ENCODE results near the gene ISOC2. TPM values are rescaled to one million over a fixed set of nuclear protein-coding genes. Genes with fewer than 3 reads are reported as not detected.

Gene ISOC2
- total RNA-seq, 1 experiment from 2014 or later, result 102 TPM

- Histone ChIP-seq H3K4me2 (ENCODE audit: low read depth, low read length, poor library complexity, severe bottlenecking) (no peak overlapping the region), H3K9me3 (ENCODE audit: low read length) (no peaks in the 10 kb centered on the region; the same call in 1 of the 2 replicates), H3K27ac (ENCODE audit: low read length) (no peak overlapping the region), H3K9me2 (replicated peaks; ENCODE audit: insufficient read depth, low read length) (no peaks in the 10 kb centered on the region), H3K27me3 (ENCODE audit: low read length) (no peaks in the 10 kb centered on the region), H3K36me3 (ENCODE audit: insufficient read depth, low read length) (no peaks in the 10 kb centered on the region), H3K4me1 (ENCODE audit: low read length) (no peaks in the 10 kb centered on the region), H3K79me2 (ENCODE audit: low read length) (no peaks in the 10 kb centered on the region), H3K4me3 (ENCODE audit: low read length) (no peak overlapping the region), H3K9ac (ENCODE audit: low read length) (no peak overlapping the region), H4K20me1 (ENCODE audit: insufficient read depth, low read depth, low read length) (no peaks in the 10 kb centered on the region), H2AFZ (ENCODE audit: low read length) (no peak overlapping the region)
- DNase-seq, result peak; percentile 83
Observed at GRCh38 chr19:55437410-55437809, 24.0 kb downstream of the ISOC2 start.

DNA sequence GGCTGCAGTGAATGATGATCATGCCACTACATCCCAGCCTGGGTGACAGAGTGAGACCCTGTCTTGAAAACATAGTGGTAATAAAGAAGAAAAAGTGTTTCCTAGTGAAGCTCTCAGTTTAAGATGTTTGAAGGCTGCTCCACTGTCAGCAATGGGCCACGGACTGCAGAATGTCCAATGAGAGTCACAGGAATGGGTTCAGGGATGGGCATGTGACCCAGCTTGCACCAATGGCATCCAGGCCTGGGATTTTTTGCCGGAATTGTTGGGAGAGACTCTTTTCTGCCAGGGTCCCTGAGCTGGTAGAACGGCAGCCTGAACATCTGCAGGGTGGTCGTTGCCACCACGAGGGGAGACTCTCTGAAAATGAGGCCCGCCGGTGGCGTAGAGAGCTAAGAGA is 24.6 kb downstream of the ISOC2 start:
- H3K36me3 ChIP-seq (ENCODE audit: insufficient read depth, low read length), result no peaks in the 10 kb centered on the region
- H3K27ac ChIP-seq (ENCODE audit: low read length), result no peak overlapping the region
- no peak overlapping the region for H2AFZ ChIP-seq (ENCODE audit: low read length)
- no peaks in the 10 kb centered on the region for H3K9me2 ChIP-seq (replicated peaks; ENCODE audit: insufficient read depth, low read length)
- H4K20me1 ChIP-seq (ENCODE audit: insufficient read depth, low read depth, low read length), result no peaks in the 10 kb centered on the region
- no peaks in the 10 kb centered on the region for H3K27me3 ChIP-seq (ENCODE audit: low read length)
- DNase-seq, result no peak
- H3K4me1 ChIP-seq (ENCODE audit: low read length), result no peaks in the 10 kb centered on the region
- no peaks in the 10 kb centered on the region; the same call in 1 of the 2 replicates for H3K9me3 ChIP-seq (ENCODE audit: low read length)
- no peaks in the 10 kb centered on the region for H3K79me2 ChIP-seq (ENCODE audit: low read length)
- H3K4me3 ChIP-seq (ENCODE audit: low read length), result no peak overlapping the region
- no peak overlapping the region for H3K9ac ChIP-seq (ENCODE audit: low read length)
- no peak overlapping the region for H3K4me2 ChIP-seq (ENCODE audit: low read depth, low read length, poor library complexity, severe bottlenecking)

- Histone ChIP-seq H3K9me2 (replicated peaks; ENCODE audit: insufficient read depth, low read length) (no peaks in the 10 kb centered on the region), H3K4me3 (ENCODE audit: low read length) (no peak overlapping the region), H3K9ac (ENCODE audit: low read length) (no peak overlapping the region), H3K36me3 (ENCODE audit: insufficient read depth, low read length) (no peaks in the 10 kb centered on the region), H3K9me3 (ENCODE audit: low read length) (no peaks in the 10 kb centered on the region; the same call in 1 of the 2 replicates), H2AFZ (ENCODE audit: low read length) (no peak overlapping the region), H3K79me2 (ENCODE audit: low read length) (no peaks in the 10 kb centered on the region), H3K4me2 (ENCODE audit: low read depth, low read length, poor library complexity, severe bottlenecking) (no peak overlapping the region), H4K20me1 (ENCODE audit: insufficient read depth, low read depth, low read length) (no peaks in the 10 kb centered on the region), H3K27me3 (ENCODE audit: low read length) (no peaks in the 10 kb centered on the region), H3K4me1 (ENCODE audit: low read length) (no peaks in the 10 kb centered on the region), H3K27ac (ENCODE audit: low read length) (no peak overlapping the region)
- DNase-seq, result no peak
Observed at GRCh38 chr19:55435020-55435419, 26.4 kb downstream of the ISOC2 start.

GRCh38 chr19:55434356-55434919 is 27.0 kb downstream of the ISOC2 start:
- H3K27ac ChIP-seq (ENCODE audit: low read length), result no peak overlapping the region
- H3K4me2 ChIP-seq (ENCODE audit: low read depth, low read length, poor library complexity, severe bottlenecking), result no peak overlapping the region
- H3K9ac ChIP-seq (ENCODE audit: low read length), result no peak overlapping the region
- H3K9me3 ChIP-seq (ENCODE audit: low read length), result no peaks in the 10 kb centered on the region; the same call in 1 of the 2 replicates
- H3K4me1 ChIP-seq (ENCODE audit: low read length), result no peaks in the 10 kb centered on the region
- no peaks in the 10 kb centered on the region for H3K36me3 ChIP-seq (ENCODE audit: insufficient read depth, low read length)
- no peaks in the 10 kb centered on the region for H3K9me2 ChIP-seq (replicated peaks; ENCODE audit: insufficient read depth, low read length)
- no peaks in the 10 kb centered on the region for H4K20me1 ChIP-seq (ENCODE audit: insufficient read depth, low read depth, low read length)
- H3K27me3 ChIP-seq (ENCODE audit: low read length), result no peaks in the 10 kb centered on the region
- no peaks in the 10 kb centered on the region for H3K79me2 ChIP-seq (ENCODE audit: low read length)
- H3K4me3 ChIP-seq (ENCODE audit: low read length), result no peak overlapping the region
- DNase-seq, result no peak
- H2AFZ ChIP-seq (ENCODE audit: low read length), result no peak overlapping the region

- no peak for DNase-seq
- Histone ChIP-seq H3K4me1 (ENCODE audit: low read length) (no peaks in the 10 kb centered on the region), H3K9ac (ENCODE audit: low read length) (no peak overlapping the region), H3K9me2 (replicated peaks; ENCODE audit: insufficient read depth, low read length) (no peaks in the 10 kb centered on the region), H3K9me3 (ENCODE audit: low read length) (no peaks in the 10 kb centered on the region; the same call in 1 of the 2 replicates), H3K27ac (ENCODE audit: low read length) (no peak overlapping the region), H2AFZ (ENCODE audit: low read length) (no peak overlapping the region), H3K79me2 (ENCODE audit: low read length) (no peaks in the 10 kb centered on the region), H4K20me1 (ENCODE audit: insufficient read depth, low read depth, low read length) (no peaks in the 10 kb centered on the region), H3K4me3 (ENCODE audit: low read length) (no peak overlapping the region), H3K36me3 (ENCODE audit: insufficient read depth, low read length) (no peaks in the 10 kb centered on the region), H3K4me2 (ENCODE audit: low read depth, low read length, poor library complexity, severe bottlenecking) (no peak overlapping the region), H3K27me3 (ENCODE audit: low read length) (no peaks in the 10 kb centered on the region)
Observed at GRCh38 chr19:55433292-55433691, 28.1 kb downstream of the ISOC2 start.

DNA sequence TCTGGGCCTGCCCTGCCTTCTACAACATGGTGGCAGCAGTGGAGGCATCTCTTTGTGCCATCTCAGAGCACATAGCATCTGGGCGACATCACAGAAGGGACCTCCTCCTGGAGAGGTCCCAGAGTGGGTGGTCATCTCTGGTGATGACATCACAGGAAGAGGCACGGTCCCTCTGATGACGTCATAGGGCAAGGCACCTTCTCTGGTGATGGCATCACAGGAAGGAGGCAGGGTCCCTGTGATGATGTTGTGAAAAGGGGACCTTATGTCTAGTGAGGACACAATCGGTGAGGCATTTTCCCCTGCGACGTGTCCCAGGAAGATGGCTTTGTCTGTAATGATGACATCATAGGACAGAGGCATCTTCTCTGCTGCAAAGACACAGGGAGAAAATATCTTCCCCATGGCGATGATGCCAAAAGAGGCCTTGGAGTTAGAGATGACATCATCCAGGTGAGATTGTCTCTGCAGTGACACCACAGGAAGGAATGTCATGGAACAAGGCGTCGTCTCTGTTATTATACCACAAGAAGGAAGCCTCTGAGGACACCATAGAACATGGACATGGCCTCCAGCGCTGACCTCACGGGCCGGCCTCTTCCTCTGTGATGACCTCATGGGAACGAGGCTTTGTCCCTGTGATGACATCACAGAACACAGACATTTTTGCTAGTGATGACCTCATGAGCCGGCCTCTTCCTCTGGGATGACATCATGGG is 29.0 kb downstream of the ISOC2 start:
- H3K79me2 ChIP-seq (ENCODE audit: low read length), result no peaks in the 10 kb centered on the region
- H3K4me1 ChIP-seq (ENCODE audit: low read length), result no peaks in the 10 kb centered on the region
- H3K4me3 ChIP-seq (ENCODE audit: low read length), result no peak overlapping the region
- no peaks in the 10 kb centered on the region for H3K36me3 ChIP-seq (ENCODE audit: insufficient read depth, low read length)
- H3K9me3 ChIP-seq (ENCODE audit: low read length), result no peaks in the 10 kb centered on the region; the same call in 1 of the 2 replicates
- H3K27me3 ChIP-seq (ENCODE audit: low read length), result no peaks in the 10 kb centered on the region
- no peaks in the 10 kb centered on the region for H3K9me2 ChIP-seq (replicated peaks; ENCODE audit: insufficient read depth, low read length)
- H3K9ac ChIP-seq (ENCODE audit: low read length), result no peak overlapping the region
- no peak overlapping the region for H3K27ac ChIP-seq (ENCODE audit: low read length)
- H4K20me1 ChIP-seq (ENCODE audit: insufficient read depth, low read depth, low read length), result no peaks in the 10 kb centered on the region
- DNase-seq, result no peak
- no peak overlapping the region for H2AFZ ChIP-seq (ENCODE audit: low read length)
- H3K4me2 ChIP-seq (ENCODE audit: low read depth, low read length, poor library complexity, severe bottlenecking), result no peak overlapping the region

DNA sequence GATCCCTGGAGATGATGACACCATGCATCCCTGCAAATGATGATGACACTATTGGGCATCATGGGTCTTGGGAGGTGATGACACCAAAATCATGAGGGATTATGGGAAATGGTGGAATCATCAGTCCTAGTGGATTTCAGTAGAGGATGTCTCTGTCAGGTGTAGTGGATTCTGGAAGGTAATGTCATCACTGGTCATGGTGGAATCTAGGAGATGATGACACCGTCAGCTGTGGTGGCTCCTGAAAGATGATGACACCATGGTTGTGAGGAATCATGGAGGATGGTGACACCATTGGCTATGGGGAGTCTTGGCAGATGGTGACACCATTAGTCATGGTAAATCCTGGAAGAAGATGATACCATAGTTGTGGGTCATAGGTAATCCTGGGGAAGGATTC is 30.3 kb downstream of the ISOC2 start:
- Histone ChIP-seq H3K27me3 (ENCODE audit: low read length) (no peaks in the 10 kb centered on the region), H3K9me3 (ENCODE audit: low read length) (no peaks in the 10 kb centered on the region; the same call in 1 of the 2 replicates), H3K9ac (ENCODE audit: low read length) (no peak overlapping the region), H2AFZ (ENCODE audit: low read length) (no peak overlapping the region), H3K27ac (ENCODE audit: low read length) (no peak overlapping the region), H3K4me3 (ENCODE audit: low read length) (no peak overlapping the region), H3K79me2 (ENCODE audit: low read length) (no peaks in the 10 kb centered on the region), H3K36me3 (ENCODE audit: insufficient read depth, low read length) (no peaks in the 10 kb centered on the region), H3K4me1 (ENCODE audit: low read length) (no peaks in the 10 kb centered on the region), H3K9me2 (replicated peaks; ENCODE audit: insufficient read depth, low read length) (no peaks in the 10 kb centered on the region), H3K4me2 (ENCODE audit: low read depth, low read length, poor library complexity, severe bottlenecking) (no peak overlapping the region), H4K20me1 (ENCODE audit: insufficient read depth, low read depth, low read length) (no peaks in the 10 kb centered on the region)
- DNase-seq, result no peak

GRCh38 chr19:55426042-55426441 is 35.4 kb downstream of the ISOC2 start:
- Histone ChIP-seq H3K36me3 (ENCODE audit: insufficient read depth, low read length) (no peaks in the 10 kb centered on the region), H3K4me2 (ENCODE audit: low read depth, low read length, poor library complexity, severe bottlenecking) (no peak overlapping the region), H3K79me2 (ENCODE audit: low read length) (no peaks in the 10 kb centered on the region), H3K4me1 (ENCODE audit: low read length) (no peaks in the 10 kb centered on the region), H3K9me2 (replicated peaks; ENCODE audit: insufficient read depth, low read length) (no peaks in the 10 kb centered on the region), H4K20me1 (ENCODE audit: insufficient read depth, low read depth, low read length) (no peaks in the 10 kb centered on the region), H3K9ac (ENCODE audit: low read length) (no peak overlapping the region), H3K4me3 (ENCODE audit: low read length) (no peak overlapping the region), H2AFZ (ENCODE audit: low read length) (no peak overlapping the region), H3K27ac (ENCODE audit: low read length) (no peak overlapping the region), H3K9me3 (ENCODE audit: low read length) (no peaks in the 10 kb centered on the region), H3K27me3 (ENCODE audit: low read length) (0 out of 2 replicates have a peak, but pooled peaks cover 2% of the 10 kb centered on the region)
- no peak for DNase-seq

Measured in Karpas-422 (cell line).